AG08396 (cell line): ENCODE data around the gene CEMIP2.

ENCODE experiments used
- DNase-seq: peaks from one replicate; pipeline ENCODE4 v3.0.0; 2012; ENCODE audit warnings: low spot score, mixed read lengths

Gene CEMIP2

GRCh38 chr9:71748280-71748743, 20.0 kb downstream of the CEMIP2 start:
- peak; percentile 39 for DNase-seq

GRCh38 chr9:71747576-71747975, 20.7 kb downstream of the CEMIP2 start:
- DNase-seq = no peak

- DNase-seq = no peak
Observed at GRCh38 chr9:71746758-71747125, 21.6 kb downstream of the CEMIP2 start.

GRCh38 chr9:71746023-71746757, 22.1 kb downstream of the CEMIP2 start:
- no peak for DNase-seq

- DNase-seq = no peak
Observed at GRCh38 chr9:71744754-71745521, 23.4 kb downstream of the CEMIP2 start.

- no peak for DNase-seq
Observed at GRCh38 chr9:71743882-71744281, 24.4 kb downstream of the CEMIP2 start.

- DNase-seq = no peak
Observed at GRCh38 chr9:71743217-71743705, 25.1 kb downstream of the CEMIP2 start.

- no peak for DNase-seq
Observed at GRCh38 chr9:71742703-71743102, 25.6 kb downstream of the CEMIP2 start.

- no peak for DNase-seq
Observed at GRCh38 chr9:71741926-71742648, 26.2 kb downstream of the CEMIP2 start.

GRCh38 chr9:71740199-71740598, 28.1 kb downstream of the CEMIP2 start:
- no peak for DNase-seq

- DNase-seq = no peak
Observed at GRCh38 chr9:71737455-71737854, 30.9 kb downstream of the CEMIP2 start.

- no peak for DNase-seq
Observed at GRCh38 chr9:71736236-71736635, 32.1 kb downstream of the CEMIP2 start.

GRCh38 chr9:71734950-71735349, 33.4 kb downstream of the CEMIP2 start:
- DNase-seq = no peak

GRCh38 chr9:71733176-71733575, 35.1 kb downstream of the CEMIP2 start:
- DNase-seq = no peak

GRCh38 chr9:71729816-71730526, 38.3 kb downstream of the CEMIP2 start:
- DNase-seq = no peak

- no peak for DNase-seq
Observed at GRCh38 chr9:71726723-71727122, 41.6 kb downstream of the CEMIP2 start.

GRCh38 chr9:71725590-71726338, 42.5 kb downstream of the CEMIP2 start:
- DNase-seq = peak; percentile 51

GRCh38 chr9:71721855-71722254, 46.5 kb downstream of the CEMIP2 start:
- no peak for DNase-seq

GRCh38 chr9:71719562-71719961, 48.8 kb downstream of the CEMIP2 start:
- DNase-seq = no peak

- DNase-seq = no peak
Observed at GRCh38 chr9:71719088-71719487, 49.2 kb downstream of the CEMIP2 start.
